Bronchial epithelial cell (primary cell): ENCODE results near the gene GRIN3B. TPM values are rescaled to one million over a fixed set of nuclear protein-coding genes. Genes with fewer than 3 reads are reported as not detected.
"Not testable (repeated sequence)": the region's sequence is repeated elsewhere in the genome, so short reads cannot be mapped to it uniquely, and the experiment has no call there.

Experiments
- DNase-seq: peaks from one replicate; pipeline ENCODE4 v3.0.0-alpha.2; 2010; ENCODE audit warnings: low read depth
- FAIRE-seq: peaks from 2 replicates; lab custom pipeline; 2011; peaks lifted over from hg19 to GRCh38; lab: Jason Lieb, UNC
- H3K27me3 ChIP-seq: 2 replicates; pipeline ENCODE4 v1.5.1; 2011; ENCODE audit warnings: low read length; ENCODE audit not compliant: control insufficient read depth, insufficient read depth
- H3K36me3 ChIP-seq: 2 replicates; pipeline ENCODE4 v1.5.1; 2011; ENCODE audit warnings: low read length; ENCODE audit not compliant: control insufficient read depth, insufficient read depth
- H3K4me3 ChIP-seq: 2 replicates; pipeline ENCODE4 v1.5.1; 2011; ENCODE audit warnings: mild to moderate bottlenecking, low read depth, low read length, control low read depth
- total RNA-seq: library from RNA; depleted of rRNA; stranded (reverse); fragments of >200 nt; gene quantifications from 2 replicates; pipeline ENCODE4 v1.2.1, GENCODE V29; 2014
- TF ChIP-seq, protein P1 (sequence below): IDR thresholded peaks from 2 replicates; pipeline ENCODE4 v1.5.1; 2011; ENCODE audit warnings: mild to moderate bottlenecking, moderate library complexity, low read length, control low read depth, inconsistent platforms; ENCODE audit not compliant: insufficient read depth, severe bottlenecking

Gene GRIN3B
- total RNA-seq, 1 donor from 2014 or later = 0.26 TPM

DNA sequence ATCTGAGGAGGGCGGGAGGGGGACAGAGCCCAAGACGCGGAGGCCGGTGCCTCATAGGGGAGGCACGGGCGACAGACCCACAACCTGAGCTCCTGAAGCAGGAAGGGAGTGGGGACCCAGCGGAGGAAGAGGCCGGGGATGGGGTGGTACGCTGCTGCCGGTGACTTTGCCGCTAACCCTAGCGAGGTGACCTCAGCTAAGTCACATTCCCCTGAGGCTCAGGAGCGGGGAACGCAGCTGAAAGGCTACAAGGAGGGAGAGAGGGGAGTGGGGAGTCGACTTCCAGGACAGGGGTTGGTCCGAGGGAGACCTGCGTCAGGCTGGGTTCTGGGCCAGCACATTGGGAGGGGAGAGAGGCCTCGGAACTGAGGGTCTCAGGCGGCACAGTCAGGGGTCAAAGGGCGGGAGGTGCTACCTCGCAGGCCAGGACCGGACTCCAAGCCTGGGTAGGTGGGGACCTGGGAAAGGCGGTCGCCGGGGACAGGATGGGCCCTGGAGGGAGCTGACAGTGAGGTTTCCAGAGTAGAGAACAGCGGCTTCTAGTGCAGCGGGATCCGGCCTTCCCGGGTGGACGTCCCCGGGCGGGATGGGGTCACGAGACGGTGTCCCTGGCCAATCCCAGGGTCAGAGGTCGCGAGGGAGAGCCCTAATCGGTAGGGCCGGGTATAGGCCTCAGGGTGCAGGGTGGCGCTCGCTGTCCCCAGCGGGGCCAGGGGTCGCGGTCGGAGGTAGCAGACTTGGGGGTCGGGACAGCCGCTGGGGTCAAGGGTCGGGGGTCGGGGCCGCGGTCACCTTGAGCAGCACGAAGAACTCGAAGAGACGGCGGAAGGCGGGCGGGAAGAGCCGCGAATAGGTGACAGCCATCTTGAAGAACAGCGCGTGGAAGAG, 20.0 kb downstream of the GRIN3B start:
- Histone ChIP-seq H3K27me3 (no peaks in the 10 kb centered on the region), H3K4me3 (peak overlapping the region; percentile 74), H3K36me3 (peaks cover 11% of the 10 kb centered on the region)
- FAIRE-seq (no peak), DNase-seq (no peak)
- TF ChIP-seq, protein P1, sequence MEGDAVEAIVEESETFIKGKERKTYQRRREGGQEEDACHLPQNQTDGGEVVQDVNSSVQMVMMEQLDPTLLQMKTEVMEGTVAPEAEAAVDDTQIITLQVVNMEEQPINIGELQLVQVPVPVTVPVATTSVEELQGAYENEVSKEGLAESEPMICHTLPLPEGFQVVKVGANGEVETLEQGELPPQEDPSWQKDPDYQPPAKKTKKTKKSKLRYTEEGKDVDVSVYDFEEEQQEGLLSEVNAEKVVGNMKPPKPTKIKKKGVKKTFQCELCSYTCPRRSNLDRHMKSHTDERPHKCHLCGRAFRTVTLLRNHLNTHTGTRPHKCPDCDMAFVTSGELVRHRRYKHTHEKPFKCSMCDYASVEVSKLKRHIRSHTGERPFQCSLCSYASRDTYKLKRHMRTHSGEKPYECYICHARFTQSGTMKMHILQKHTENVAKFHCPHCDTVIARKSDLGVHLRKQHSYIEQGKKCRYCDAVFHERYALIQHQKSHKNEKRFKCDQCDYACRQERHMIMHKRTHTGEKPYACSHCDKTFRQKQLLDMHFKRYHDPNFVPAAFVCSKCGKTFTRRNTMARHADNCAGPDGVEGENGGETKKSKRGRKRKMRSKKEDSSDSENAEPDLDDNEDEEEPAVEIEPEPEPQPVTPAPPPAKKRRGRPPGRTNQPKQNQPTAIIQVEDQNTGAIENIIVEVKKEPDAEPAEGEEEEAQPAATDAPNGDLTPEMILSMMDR = no peak

- DNase-seq (peak; percentile 84), FAIRE-seq (no peak)
- H3K36me3 ChIP-seq = peaks cover 5% of the 10 kb centered on the region
- H3K4me3 ChIP-seq = peak within 1 kb of the TSS; percentile 74
- no peaks in the 10 kb centered on the region for H3K27me3 ChIP-seq
- TF ChIP-seq, protein P1 = no peak
These were observed 20.7 kb downstream of the GRIN3B start, which contains the start of gene TMEM259 for GRCh38 chr19:1020868-1021425. TMEM259 (minus strand) TSS chr19:1021123; CDS start chr19:1020996, 127 bp downstream.

DNA sequence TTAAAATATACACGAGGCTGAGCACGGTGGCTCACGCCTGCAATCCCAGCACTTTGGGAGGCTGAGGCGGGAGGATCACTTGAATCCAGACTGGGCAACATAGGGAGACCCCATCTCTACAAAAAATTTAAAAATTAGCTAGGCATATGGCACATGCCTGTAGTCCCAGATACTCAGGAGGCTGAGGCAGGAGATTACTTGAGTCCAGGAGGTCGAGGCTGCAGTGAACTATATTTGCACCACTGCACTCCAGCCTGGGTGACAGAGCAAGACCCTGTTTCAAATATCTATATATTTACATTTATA, 23.6 kb downstream of the GRIN3B start:
- H3K27me3 ChIP-seq, DNase-seq, H3K4me3 ChIP-seq, FAIRE-seq, H3K36me3 ChIP-seq: not testable (repeated sequence)

GRCh38 chr19:1025080-1025479, 24.9 kb downstream of the GRIN3B start:
- not testable (repeated sequence) for H3K27me3 ChIP-seq, FAIRE-seq, H3K36me3 ChIP-seq, DNase-seq, H3K4me3 ChIP-seq

DNA sequence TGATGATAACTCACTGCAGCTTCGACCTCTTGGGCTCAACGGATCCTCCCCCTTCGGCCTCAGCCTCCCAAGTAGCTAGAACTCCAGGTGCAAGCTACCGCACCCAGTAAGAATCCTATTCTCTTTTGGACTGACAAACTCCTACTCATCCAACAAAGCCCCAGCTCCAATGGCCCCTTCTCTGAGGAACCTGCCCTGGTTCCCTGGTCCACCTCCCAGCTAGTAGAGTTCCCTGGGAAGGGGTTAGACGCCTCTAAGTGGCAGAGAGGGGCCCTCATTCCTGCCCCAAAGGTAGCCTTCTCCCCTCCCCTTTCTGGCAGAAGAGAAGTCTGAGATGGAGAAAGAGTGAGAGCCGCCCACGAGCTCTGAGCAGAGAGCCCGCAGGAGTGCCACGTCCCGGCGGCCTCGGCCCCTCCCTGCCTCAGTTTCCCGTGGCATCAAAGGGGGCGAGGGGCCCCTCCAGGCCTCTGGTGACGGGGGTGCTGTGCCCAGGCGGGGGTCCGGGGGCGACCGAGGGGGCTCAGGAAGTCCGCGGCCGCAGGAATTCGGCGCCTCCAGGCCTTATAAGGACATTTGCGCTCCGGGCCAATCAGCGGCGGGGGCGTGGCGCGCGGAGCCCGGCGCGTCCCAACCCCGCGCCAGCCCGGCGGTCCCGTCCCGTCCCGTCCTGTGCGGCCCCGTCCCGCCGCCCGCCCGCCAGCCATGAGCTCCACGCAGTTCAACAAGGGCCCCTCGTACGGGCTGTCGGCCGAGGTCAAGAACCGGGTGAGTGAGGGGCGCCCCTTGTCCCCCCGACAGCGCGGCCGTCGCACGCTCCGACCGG, 26.0 kb downstream of the GRIN3B start, which contains the start of gene CNN2:
CNN2 (plus strand) TSS at position 649 of the 823 bp plus-strand sequence; CDS start at position 703, 54 bp downstream.
- Histone ChIP-seq H3K4me3 (peak within 1 kb of the TSS; percentile 96), H3K36me3 (peaks cover 7% of the 10 kb centered on the region), H3K27me3 (no peaks in the 10 kb centered on the region)
- FAIRE-seq = no peak
- TF ChIP-seq, protein P1 = no peak
- peak; percentile 38 for DNase-seq

DNA sequence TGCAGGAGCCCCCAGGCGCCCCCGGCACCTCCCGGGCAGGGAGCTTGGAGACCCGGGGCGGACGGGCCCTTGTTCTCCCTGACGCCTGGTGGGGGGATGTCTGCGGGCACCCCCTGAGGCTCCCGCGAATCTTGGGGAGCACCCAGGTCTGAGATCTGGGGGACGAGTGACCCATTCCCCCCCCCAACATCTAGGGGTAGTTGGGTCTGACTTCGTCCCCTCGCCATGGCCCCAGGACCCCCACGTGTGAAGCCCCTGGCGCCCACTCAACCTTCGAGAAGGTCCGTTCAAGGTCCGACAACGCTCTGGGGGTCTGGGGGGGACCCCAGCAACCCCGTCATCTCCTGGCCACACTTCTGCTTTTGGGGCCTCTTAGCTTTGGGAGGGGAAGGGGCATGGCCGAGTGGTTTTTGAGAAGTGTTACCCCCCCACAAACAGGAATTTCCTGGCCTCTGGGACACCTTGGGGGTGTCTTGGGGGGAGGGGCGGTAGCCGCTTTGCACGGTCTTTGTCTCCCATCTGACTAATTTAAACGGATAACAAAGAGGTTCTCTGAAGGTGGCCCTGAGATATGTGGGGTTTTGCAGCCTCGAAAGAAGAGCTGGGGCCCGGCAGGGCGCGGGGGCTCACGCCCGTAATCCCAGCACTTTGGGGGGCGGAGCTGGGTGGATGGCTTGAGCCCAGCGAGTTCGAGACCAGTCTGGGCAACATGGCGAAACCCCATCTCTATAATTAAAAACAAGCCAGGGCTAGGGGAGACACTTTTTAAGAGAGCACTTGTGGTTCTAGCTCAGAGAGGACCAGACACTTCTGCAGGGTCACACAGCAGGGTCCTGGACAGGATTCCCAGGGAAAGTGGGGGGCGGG, 26.8 kb downstream of the GRIN3B start:
- peak; percentile 13 for DNase-seq
- peak overlapping the region; percentile 96 for H3K4me3 ChIP-seq
- peaks cover 9% of the 10 kb centered on the region for H3K36me3 ChIP-seq
- FAIRE-seq = no peak
- TF ChIP-seq, protein P1 = no peak
- H3K27me3 ChIP-seq = no peaks in the 10 kb centered on the region
